GM06990 (cell line): ENCODE measurements around the gene RIPOR3.

Experiments
- DNase-seq: peaks from one replicate; pipeline ENCODE4 v3.0.0-alpha.2; 2011; ENCODE audit not compliant: insufficient read length; ENCODE audit errors: extremely low read depth
- H3K27me3 ChIP-seq: replicated peaks from 2 replicates; pipeline ENCODE4 v1.6.0; 2011; ENCODE audit warnings: low read length; ENCODE audit not compliant: control insufficient read depth, insufficient read depth
- H3K36me3 ChIP-seq: 2 replicates; pipeline ENCODE4 v1.5.1; 2011; ENCODE audit warnings: low read length; ENCODE audit not compliant: control insufficient read depth, insufficient read depth
- H3K4me3 ChIP-seq: replicated peaks from 2 replicates; pipeline ENCODE4 v1.5.1; 2011; ENCODE audit warnings: low read depth, mild to moderate bottlenecking, control low read depth, low read length
- TF ChIP-seq, protein P1 (sequence below): IDR thresholded peaks from 2 replicates; pipeline ENCODE4 v1.5.1; 2011; ENCODE audit warnings: low read length, control low read depth, mild to moderate bottlenecking, inconsistent platforms; ENCODE audit not compliant: insufficient read depth, poor library complexity, severe bottlenecking

The RIPOR3 gene

DNA sequence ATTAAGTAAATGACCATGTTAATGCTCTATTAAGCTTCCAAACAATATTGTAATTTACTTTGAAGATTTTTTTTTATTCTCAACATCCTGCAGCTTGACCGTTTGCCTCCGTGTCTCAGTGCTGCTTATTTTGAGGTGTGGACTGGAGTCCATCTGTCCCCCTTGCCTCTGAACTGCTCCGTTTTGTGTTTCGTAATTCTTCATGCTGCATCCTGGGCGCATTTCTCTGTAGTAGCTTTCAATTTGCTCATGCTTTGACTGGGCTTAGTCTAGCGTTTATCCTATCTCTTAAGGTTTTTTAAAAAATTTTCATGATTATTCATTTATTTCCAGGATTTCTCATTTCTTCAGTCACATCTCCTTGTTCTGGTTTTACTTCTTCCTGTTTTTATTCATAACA lies 143.4 kb downstream of the RIPOR3 start:
- TF ChIP-seq, protein P1, sequence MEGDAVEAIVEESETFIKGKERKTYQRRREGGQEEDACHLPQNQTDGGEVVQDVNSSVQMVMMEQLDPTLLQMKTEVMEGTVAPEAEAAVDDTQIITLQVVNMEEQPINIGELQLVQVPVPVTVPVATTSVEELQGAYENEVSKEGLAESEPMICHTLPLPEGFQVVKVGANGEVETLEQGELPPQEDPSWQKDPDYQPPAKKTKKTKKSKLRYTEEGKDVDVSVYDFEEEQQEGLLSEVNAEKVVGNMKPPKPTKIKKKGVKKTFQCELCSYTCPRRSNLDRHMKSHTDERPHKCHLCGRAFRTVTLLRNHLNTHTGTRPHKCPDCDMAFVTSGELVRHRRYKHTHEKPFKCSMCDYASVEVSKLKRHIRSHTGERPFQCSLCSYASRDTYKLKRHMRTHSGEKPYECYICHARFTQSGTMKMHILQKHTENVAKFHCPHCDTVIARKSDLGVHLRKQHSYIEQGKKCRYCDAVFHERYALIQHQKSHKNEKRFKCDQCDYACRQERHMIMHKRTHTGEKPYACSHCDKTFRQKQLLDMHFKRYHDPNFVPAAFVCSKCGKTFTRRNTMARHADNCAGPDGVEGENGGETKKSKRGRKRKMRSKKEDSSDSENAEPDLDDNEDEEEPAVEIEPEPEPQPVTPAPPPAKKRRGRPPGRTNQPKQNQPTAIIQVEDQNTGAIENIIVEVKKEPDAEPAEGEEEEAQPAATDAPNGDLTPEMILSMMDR, result no peak
- DNase-seq, result no peak
- peaks cover 2% of the 10 kb centered on the region for H3K36me3 ChIP-seq

DNA sequence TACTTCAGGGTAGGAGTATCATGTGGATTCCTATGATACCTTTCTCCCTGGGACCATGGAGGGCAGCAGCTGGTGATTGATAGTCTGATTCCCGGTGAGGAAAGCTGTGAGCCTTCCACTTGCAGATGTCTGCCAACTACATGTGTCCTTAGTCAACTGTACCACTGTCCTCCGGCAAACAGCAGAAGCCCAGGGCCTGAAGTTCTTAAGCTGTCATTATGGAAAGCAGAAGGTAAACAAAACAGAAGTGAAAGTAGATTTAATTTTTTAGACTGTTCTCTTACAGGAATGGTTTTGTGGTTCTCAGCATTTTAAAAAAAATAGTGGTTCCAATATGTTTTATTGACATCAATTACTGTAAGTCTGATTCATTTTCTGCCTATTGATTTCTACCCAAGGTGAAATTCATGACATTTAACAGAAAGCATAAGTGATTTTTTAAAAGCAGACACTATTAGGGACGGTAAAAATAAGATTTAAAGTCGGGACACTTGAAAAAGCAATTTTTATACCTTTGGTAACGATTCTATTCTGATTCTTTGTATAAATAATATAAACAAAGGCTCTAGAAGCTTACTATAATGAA lies 144.5 kb downstream of the RIPOR3 start:
- Histone ChIP-seq H3K4me3 (peak overlapping the region; percentile 44), H3K27me3 (no peaks in the 10 kb centered on the region), H3K36me3 (peaks cover 2% of the 10 kb centered on the region)
- TF ChIP-seq, protein P1, result no peak
- DNase-seq, result peak; percentile 35

More for the DNA sequence above, 143.4 kb downstream of the RIPOR3 start:
- Histone ChIP-seq H3K27me3 (no peaks in the 10 kb centered on the region), H3K4me3 (no peak overlapping the region)

DNA sequence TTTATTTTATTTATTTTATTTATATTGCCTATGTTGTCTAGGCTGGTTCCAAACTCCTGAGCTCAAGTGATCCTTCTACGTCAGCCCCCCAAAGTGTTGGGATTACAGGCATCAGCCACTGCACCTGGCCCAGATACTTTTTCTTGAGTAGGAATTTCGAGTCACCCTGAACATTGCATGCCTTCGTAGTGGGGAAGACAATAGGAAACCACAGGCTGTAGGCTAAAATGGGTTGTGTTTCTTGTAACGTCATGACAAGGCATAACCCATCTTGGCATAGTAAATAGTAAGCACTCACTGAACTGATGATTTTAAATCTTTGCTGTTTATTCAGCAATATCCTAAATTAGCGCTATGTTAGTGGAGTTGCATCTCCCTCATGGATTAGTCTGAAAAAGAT lies 146.2 kb downstream of the RIPOR3 start:
- Histone ChIP-seq H3K27me3 (no peaks in the 10 kb centered on the region), H3K4me3 (0 out of 2 replicates have a peak overlapping the region, but pooled peaks have one; percentile 2), H3K36me3 (no peaks in the 10 kb centered on the region; the same call in 1 of the 2 replicates)
- no peak for DNase-seq
- TF ChIP-seq, protein P1, result no peak

DNA sequence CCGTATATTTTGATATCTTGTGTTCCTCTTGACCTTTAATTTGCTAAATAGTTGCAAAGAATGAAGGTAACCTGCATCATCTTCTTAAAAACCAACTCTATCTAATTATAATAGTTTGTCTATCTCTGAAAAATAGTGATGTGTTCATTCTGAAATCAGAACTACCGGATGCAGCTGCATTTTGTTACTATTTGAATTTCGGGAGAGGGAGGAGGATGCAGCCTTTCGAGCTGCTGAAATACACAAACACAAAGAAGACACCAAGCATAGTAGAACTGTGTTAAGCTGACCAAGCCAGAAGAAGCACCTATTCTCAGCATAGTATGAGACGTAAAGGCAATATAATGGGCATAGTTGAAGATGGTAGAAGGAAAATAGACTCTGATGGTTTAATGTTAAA lies 148.0 kb downstream of the RIPOR3 start:
- peak overlapping the region; percentile 20 for H3K4me3 ChIP-seq
- H3K36me3 ChIP-seq, result no peaks in the 10 kb centered on the region
- TF ChIP-seq, protein P1, result no peak
- no peak for DNase-seq
- H3K27me3 ChIP-seq, result no peaks in the 10 kb centered on the region

DNA sequence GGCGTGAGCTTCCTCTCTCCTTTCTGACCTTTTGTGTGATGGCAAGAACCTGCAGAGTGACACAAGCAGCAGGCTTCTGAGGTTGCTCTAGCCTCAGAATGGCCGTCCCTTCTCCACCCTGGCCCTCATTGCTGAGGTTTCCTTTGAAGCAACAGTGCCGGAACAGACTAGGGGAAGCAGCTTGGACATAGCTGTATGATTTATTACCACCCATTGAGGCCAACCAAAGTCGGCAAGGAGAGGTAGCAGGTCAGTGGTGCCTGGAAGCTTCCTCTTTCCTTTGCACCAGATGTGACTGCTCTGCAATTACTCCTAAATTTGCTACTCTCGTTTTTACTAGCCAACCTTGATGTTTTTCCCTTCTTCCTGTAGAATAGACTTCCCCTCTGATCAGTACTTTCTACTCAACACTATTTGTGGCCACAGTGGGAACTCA lies 149.7 kb downstream of the RIPOR3 start:
- no peaks in the 10 kb centered on the region for H3K27me3 ChIP-seq
- DNase-seq, result peak; percentile 59
- TF ChIP-seq, protein P1, result no peak
- H3K36me3 ChIP-seq, result no peaks in the 10 kb centered on the region
- peak overlapping the region; percentile 31 for H3K4me3 ChIP-seq
